Measurements from ENCODE around the gene RBPJL. TPM values are rescaled to one million over a fixed set of nuclear protein-coding genes. Genes with fewer than 3 reads are reported as not detected.

RBPJL gene
- total RNA-seq, 3 donors from 2014 or later = not detected

DNA sequence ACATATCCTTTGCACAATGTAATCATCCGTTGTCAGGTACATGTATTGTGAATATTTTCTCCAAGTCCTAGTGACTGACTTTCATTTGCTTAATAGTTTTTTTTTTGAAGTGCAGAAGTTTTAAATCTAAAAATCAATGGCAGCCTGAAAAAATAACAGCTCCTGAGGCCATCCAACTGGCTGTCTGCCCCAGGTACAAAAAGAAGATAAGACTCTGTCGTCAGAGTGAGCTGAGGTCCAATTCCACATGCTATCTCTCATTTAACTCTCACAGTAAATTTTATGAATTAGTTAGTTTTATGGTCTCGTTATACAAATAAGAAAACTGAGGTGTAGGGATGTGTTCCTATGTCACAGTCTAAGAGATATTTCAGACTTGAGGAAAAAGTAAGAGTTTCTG, 31.3 kb upstream of the RBPJL start:
- no peak for TF ChIP-seq POLR2AphosphoS5 (IDR thresholded peaks at IDR 0.05)
- TF ChIP-seq POLR2A (IDR thresholded peaks at IDR 0.05) = no peak
- TF ChIP-seq, protein P1, sequence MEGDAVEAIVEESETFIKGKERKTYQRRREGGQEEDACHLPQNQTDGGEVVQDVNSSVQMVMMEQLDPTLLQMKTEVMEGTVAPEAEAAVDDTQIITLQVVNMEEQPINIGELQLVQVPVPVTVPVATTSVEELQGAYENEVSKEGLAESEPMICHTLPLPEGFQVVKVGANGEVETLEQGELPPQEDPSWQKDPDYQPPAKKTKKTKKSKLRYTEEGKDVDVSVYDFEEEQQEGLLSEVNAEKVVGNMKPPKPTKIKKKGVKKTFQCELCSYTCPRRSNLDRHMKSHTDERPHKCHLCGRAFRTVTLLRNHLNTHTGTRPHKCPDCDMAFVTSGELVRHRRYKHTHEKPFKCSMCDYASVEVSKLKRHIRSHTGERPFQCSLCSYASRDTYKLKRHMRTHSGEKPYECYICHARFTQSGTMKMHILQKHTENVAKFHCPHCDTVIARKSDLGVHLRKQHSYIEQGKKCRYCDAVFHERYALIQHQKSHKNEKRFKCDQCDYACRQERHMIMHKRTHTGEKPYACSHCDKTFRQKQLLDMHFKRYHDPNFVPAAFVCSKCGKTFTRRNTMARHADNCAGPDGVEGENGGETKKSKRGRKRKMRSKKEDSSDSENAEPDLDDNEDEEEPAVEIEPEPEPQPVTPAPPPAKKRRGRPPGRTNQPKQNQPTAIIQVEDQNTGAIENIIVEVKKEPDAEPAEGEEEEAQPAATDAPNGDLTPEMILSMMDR (IDR thresholded peaks at IDR 0.05) = no peak
- Histone ChIP-seq H3K4me1 (no peaks in the 10 kb centered on the region), H3K27me3 (no peaks in the 10 kb centered on the region), H3K36me3 (no peaks in the 10 kb centered on the region), H3K4me3 (no peak overlapping the region), H3K27ac (no peak overlapping the region), H3K9me3 (no peaks in the 10 kb centered on the region)
- intact Hi-C loops (cut with DNase I; ENCODE audit: low total_unique reads) = no loop called here
- DNase-seq (ENCODE audit: low spot score in 2 of 2) = no peak

DNA sequence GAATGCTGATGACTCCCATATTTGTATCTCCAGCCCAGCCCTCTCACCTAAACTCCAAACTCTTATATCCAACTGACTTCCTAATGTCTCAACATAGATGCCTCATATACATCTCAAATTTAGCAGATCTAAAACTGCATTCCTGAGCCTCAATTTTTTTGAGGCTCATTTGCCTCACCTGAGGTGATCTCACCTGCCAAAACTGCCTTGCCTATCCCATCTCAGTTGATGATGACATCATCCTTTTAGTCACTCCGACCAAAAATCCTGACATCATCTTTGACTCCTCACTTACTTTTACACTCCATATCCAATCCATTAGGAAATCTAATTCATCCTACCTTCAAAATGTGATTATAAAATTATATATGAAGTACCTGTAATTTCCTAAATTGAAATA, 26.6 kb upstream of the RBPJL start:
- Histone ChIP-seq H3K36me3 (no peaks in the 10 kb centered on the region), H3K4me1 (no peaks in the 10 kb centered on the region), H3K27me3 (no peaks in the 10 kb centered on the region), H3K4me3 (no peak overlapping the region), H3K9me3 (no peaks in the 10 kb centered on the region), H3K27ac (no peak overlapping the region)
- TF ChIP-seq POLR2A (IDR thresholded peaks at IDR 0.05) = no peak
- TF ChIP-seq, protein P1 (IDR thresholded peaks at IDR 0.05) = no peak
- no peak for TF ChIP-seq POLR2AphosphoS5 (IDR thresholded peaks at IDR 0.05)
- DNase-seq (ENCODE audit: low spot score in 2 of 2) = no peak
- intact Hi-C loops (cut with DNase I; ENCODE audit: low total_unique reads) = loop anchor here (5.0 kb wide), 1 partner anchor 1182 kb away; no protein-coding TSS in a partner anchor

DNA sequence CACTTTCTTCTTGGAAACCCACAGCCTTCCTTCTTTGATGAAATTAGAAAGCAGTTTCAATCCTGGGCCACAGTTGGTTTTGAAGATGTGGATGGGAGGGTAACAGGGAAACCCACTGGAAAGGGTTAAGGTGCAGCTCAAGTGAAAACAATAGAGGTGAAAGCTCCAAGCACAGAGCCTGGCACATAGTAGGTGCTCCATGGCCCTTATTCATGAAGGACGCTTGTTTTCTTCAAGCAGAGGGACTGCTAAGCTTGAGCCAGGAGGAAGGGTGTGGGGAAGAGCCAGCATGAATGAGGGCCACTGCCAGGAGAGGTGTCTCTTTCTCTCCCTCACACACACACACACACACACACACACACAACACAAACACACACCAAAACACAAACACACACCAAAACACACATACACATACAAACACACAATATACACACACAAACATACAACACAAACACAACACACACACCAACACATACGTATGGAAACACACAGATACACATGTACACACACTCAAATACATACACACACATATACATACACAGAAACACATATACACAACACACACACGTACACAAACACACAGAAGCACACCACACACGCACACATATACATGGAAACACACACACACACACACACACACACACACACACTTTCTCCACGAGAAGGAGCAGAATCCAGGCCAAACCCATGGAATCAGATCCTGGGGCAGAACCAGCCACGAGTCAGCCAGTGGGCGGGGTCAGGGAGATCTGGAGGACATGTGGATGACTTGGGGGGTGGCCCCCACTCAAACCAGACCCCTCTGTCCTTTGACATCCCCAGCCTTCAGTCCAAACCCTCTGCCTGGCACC, 23.7 kb upstream of the RBPJL start:
- Histone ChIP-seq H3K9me3 (no peaks in the 10 kb centered on the region), H3K4me1 (no peaks in the 10 kb centered on the region), H3K4me3 (no peak overlapping the region), H3K27ac (no peak overlapping the region), H3K36me3 (no peaks in the 10 kb centered on the region), H3K27me3 (no peaks in the 10 kb centered on the region)
- DNase-seq (ENCODE audit: low spot score in 2 of 2) = no peak
- no peak for TF ChIP-seq POLR2A (IDR thresholded peaks at IDR 0.05)
- TF ChIP-seq, protein P1 (IDR thresholded peaks at IDR 0.05) = no peak
- no peak for TF ChIP-seq POLR2AphosphoS5 (IDR thresholded peaks at IDR 0.05)
- intact Hi-C loops (cut with DNase I; ENCODE audit: low total_unique reads) = loop anchor here (5.0 kb wide), 1 partner anchor 1179 kb away; no protein-coding TSS in a partner anchor

DNA sequence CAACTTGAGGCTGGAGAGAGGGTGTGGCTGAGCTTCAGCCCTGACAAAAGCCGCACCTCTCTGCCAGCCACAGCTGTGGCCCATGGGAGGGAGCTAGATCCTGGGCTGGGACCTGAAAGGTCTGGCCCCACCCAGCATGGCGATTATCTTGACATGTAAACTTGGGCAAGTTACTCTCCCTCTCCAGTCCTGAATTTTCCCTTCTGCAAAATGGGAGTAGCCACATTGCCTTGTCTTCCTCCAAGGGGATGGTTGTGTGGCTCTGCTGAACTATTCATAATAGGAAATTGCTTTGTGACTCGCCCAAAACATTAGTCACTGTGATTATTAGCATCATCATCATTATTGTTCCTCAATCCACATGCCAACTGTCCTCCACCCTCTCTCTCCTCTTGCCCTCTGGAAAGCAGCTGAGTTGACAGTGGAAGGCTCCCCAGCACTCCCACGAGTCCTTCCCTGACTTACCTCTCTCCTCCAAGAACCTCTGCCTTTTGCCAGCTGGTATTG, 23.0 kb upstream of the RBPJL start:
- Histone ChIP-seq H3K27ac (no peak overlapping the region), H3K9me3 (no peaks in the 10 kb centered on the region), H3K36me3 (no peaks in the 10 kb centered on the region), H3K4me3 (no peak overlapping the region), H3K27me3 (no peaks in the 10 kb centered on the region), H3K4me1 (no peaks in the 10 kb centered on the region)
- TF ChIP-seq POLR2AphosphoS5 (IDR thresholded peaks at IDR 0.05) (no peak), POLR2A (IDR thresholded peaks at IDR 0.05) (no peak)
- TF ChIP-seq, protein P1 (IDR thresholded peaks at IDR 0.05) = no peak
- intact Hi-C loops (cut with DNase I; ENCODE audit: low total_unique reads) = loop anchor here (5.0 kb wide), 1 partner anchor 1179 kb away; no protein-coding TSS in a partner anchor
- no peak for DNase-seq (ENCODE audit: low spot score in 2 of 2)

DNA sequence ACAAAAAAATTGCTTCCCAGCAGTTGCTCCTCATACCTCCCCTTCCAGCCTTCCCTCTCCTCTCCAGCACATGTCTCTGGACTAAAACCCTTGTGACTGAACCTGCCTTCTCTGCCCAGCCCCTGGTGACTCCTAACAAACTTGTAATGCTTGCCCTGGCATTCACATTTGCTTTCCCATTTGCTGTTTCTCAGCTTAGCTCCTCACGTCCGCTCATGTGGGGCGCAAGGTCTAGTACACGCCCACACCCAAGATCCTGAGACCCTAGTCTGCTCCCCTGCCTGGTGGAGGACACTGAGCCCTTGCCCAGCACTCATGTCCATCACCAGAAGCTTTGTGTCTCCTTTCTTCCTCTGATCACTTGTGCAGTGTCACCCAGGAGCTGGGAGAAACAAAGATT, 18.3 kb upstream of the RBPJL start:
- no peaks in the 10 kb centered on the region for H3K4me1 ChIP-seq
- intact Hi-C loops (cut with DNase I; ENCODE audit: low total_unique reads) = no loop called here
- H3K36me3 ChIP-seq = no peaks in the 10 kb centered on the region
- no peaks in the 10 kb centered on the region for H3K27me3 ChIP-seq
- no peak for DNase-seq (ENCODE audit: low spot score in 2 of 2)
- no peak overlapping the region for H3K4me3 ChIP-seq
- no peak overlapping the region for H3K27ac ChIP-seq
- TF ChIP-seq POLR2AphosphoS5 (IDR thresholded peaks at IDR 0.05) (no peak), POLR2A (IDR thresholded peaks at IDR 0.05) (no peak)
- TF ChIP-seq, protein P1 (IDR thresholded peaks at IDR 0.05) = no peak
- H3K9me3 ChIP-seq = no peaks in the 10 kb centered on the region
